GM19455 (cell line): ENCODE measurements around the gene CENPP.

ENCODE experiments used
- ATAC-seq: cut with Tn5 transposase; IDR thresholded peaks from one replicate; pipeline ENCODE4 v1.9.1; 2021; ENCODE audit not compliant: unreplicated experiment

The CENPP gene

DNA sequence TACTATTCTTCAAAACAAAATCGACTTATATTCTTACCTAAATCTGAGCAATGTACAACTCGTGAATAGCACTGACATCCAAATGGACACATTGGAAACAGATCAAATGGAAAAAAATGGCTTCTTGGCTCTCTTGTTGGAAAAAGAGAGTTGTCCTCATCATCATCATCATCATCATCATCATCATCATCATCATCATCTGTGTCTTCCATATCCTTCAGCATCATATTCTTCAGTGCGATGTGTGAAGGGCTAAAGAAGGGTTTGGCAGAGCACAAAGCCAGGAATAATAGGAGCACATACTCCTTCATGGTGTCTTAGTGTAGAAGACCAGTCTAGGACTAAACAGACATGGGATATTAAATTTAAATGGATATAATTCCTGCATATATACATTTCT is 148.8 kb downstream of the CENPP start:
- no peak for ATAC-seq

DNA sequence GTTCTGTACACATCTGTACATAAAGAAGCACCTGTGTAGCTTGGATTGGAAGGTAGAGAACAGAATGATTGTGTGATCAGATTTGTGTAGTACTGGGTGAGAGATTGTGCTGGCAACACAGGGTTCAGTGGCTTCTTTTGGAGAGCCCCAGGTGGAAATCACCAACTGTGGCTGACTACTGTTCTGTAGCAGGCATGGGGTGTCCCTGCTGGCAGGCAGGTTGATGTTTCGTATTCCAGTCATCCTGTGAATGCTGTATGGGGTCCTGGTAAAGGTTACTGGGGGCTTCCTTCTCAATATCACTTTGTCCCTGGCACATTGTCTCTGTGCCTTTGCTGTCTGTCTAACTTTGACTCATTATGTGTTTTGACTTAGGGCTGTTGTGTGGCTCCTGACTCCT is 151.2 kb downstream of the CENPP start:
- ATAC-seq, result no peak

DNA sequence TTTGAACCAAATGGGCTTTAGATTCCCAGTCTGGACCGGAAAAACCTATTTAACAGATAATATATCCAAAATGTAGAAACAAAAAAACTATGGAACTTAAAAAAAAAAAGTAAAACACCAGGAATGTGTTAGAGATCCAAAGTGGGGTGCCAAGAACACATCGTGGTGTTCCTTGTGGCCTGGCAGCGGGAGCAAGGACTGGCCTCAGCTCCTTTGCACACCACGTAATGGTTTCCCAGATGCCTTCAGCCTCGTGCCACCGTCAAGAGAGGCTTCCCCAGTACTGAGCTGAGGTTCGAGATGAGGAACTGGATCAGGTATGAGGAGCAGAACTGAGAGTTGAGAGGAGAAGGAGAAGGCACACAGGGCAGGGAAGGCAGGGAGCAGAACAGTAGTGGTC is 153.0 kb downstream of the CENPP start:
- ATAC-seq, result no peak

DNA sequence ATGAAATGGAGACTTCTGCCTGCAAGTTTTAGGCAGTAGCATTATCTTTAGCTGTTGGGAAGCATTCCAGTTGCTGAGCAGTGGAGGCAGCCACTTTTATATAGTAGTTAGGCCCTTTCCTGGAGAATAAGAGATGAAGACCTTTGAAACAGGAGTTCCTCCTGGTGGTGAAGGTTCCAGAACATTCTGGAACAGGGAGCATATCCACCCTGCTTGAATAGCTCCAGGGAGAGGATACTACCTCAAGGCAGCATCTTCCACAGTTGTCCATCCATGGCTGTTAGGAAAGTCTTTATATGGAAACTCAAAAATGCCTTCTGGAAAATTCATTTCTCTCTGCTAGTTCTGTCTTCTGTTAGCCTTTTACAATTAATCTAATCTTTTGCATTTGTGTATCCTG is 153.6 kb downstream of the CENPP start:
- ATAC-seq, result no peak

DNA sequence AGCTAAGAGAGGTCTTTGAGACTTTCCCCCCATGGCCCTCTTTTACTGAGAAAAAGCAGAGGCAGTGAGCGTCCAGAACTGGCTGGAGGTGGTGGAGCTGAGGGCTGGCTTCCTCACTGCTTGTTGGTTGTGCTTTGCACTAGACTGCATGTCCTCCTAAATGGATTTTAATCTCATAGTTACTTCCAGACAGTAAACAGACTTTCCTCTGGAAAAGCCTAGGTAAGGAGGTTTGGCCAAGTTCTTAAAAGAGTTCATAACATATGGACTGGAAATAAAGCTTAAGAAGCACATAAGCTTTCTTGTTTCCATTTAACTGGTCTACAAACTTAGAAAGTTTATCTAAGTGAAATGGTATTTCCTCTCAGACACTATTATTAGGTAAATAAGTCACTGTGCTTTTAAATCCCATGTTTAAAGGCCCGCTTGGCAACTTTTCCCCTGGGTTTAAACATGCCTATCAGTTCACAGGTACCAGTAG is 154.6 kb downstream of the CENPP start:
- ATAC-seq, result no peak

DNA sequence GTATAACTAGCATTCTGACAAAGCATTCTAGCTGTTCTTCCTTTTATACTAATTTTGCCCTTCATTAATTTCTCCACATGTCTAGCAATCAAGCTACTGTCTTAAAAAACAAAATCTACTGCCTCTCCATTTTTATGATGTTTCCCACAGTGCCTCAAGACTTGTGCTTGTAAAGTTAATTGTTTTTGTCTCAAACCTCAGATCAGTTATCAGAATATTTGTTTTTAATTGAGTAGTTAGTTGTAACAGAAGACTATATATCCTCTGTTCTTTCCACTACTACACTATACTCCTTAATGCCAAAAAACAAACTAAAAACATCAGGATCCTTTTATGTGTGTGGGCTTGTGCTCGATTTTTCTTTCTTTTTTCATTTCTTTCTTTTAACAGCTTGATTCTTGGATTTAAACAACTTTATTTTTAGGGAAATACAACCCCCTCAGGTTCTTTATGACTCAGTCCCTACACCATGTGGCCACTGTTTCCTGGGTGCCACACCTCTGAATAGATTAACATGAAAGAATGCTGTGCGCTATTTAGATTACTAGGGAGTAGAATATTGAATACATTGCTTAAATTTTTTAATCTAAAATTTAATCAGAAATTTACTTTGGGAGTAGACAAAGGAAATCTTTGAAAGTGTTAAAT is 155.4 kb downstream of the CENPP start:
- ATAC-seq, result no peak

DNA sequence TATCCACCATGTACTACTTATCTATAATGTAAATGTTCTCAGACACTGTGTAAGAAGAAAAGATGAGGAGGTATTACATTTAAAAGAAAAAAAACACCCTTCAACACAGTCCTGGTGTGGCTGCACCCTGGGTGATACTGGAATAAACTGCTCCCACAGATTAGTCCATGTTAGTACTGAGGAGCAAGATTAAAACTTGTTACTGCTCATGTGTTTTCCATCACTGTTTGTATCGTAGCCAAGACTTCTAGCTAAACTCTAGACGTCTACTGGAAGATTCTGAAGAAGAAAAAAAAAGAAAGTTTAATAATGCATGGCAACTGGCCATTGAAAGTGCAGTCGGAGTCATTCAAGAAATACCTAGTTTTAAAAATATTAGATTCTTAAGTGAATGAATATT is 156.6 kb downstream of the CENPP start, which contains the start of gene ASPN:
TSS of gene ASPN (minus strand) at position 178 of the 400 bp plus-strand sequence.
- no peak for ATAC-seq

DNA sequence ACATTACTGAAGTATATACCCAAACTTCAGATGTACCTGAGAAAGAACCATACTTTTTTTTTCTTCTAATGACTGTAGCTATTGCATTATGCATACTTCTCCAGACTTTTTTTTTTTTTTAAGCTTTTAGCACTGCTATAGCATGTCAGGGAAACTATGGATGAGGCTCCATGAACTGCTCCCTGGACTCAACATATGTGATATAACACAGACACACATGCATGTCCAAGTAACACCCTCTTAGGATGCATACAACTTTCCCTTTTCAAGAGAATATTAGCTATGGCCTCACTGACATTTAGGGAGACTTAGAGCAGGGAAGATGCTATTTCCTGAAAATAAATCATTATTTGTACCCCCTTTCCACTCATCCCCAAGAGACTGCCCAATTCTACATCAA is 157.1 kb downstream of the CENPP start:
- no peak for ATAC-seq

DNA sequence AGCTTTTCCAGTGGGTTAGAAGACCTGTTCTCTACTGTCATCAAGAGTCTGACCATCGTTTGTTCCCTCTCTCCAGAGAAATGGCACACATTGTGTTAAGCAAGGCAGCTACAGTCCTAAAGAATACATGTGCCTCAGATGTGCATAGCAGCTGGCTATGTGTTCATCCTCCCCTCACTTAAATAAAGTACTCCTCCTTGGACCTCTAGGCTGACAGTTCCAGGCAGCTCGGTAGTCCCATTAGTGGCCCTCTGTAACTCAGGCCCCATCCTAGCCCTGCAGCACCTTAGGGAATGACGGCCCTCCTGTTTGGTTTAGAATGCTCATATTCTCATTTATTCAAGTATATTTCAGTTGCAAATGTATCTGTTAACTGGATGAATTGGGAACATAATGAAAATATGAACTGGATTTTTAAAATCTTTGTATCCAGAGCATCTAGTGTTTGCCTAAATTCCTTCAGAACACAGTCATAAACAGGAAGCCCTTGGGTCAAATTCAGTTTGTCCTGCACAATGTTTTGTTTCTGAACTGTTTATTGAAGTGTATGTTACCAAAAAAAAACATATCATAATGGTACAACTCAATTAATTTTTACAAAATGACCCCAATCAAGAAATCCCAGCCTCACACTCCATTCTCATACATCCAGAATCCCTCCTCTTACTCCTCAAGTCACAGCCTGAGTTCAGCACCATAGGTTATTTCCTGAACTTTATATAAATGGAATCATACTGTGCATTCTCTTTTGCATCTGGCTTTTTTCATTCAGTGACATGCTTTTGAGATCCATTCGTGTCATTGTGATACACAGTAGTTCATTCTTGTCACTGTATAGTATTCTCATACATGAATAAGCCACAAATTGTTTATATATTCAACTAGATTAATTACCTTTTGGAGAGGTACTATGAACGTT is 158.1 kb downstream of the CENPP start:
- no peak for ATAC-seq

DNA sequence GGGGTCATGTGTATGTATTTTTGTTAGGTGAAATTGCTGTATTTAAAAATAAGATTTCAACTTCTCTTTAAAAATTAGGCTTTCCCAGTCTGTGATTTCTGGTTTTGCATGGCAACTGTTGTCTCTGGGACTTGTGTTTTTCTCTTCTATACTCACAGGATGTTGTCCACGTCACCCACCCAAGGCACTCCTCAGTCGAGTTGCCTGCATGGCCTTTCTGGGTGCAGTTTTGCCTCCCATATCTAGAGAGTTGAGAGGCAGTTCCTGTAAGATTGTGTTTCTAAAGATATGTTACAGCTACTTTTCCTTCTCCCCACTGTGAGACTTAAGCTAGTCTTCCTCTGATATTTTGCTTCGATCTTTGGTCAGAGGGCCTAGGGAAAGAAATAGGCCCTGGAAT is 158.8 kb downstream of the CENPP start:
- ATAC-seq, result no peak

DNA sequence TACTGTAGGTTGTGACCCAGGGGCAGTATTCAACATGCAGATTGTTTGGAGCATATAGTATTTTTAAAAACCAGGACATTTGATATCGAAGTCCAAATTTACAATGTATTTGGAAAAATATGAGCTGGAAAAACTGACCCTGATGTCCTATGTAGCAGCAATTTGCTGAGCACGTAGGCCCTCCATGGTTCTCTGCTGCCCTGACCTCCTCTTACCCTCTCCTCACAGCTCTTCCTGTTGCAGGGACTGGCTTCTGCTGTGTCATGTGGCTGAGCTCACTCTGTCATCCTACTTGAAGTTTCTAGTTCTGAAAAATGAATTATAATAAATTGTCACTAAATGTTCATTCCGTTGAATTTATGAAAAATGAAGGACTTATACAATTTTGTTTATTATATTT is 160.6 kb downstream of the CENPP start:
- no peak for ATAC-seq

DNA sequence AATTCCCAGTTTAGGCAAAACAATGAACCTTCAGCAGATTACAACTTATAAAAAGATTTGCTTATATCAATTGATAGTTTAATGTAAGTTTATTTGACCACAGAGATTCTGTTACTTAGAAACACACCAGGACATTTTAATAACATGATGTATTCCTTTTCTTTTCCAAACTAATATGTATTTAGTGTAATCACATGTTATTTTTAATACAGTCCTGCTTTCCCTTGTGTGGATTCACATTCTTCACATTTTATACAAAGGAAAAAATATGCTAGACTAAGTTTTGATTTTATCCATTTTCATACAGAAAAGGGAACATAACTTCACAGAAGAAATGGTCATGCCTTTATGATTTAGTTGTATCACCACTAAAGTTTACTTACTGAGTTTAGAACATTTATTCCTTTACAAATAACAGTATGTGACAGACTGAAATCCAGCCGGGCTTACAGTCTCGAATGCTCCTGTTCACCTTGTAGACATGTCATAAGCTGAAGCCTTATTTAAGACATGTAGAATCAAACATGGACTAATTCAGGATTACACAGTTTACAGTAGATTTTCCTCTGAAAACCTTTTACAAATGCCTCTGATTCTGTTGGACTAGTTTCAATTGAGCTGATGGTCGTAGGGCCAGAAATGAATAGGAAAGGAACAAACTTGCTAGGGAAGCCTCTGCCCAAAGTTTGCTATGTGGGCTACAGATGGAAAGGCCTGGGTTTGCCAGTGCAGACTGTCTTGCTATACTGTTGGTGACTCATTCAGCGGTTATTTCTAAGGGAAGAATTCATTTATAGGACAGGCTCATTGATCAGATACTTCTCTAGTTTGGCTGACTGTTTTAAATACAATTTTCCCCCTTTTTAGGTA is 163.2 kb downstream of the CENPP start:
- no peak for ATAC-seq

DNA sequence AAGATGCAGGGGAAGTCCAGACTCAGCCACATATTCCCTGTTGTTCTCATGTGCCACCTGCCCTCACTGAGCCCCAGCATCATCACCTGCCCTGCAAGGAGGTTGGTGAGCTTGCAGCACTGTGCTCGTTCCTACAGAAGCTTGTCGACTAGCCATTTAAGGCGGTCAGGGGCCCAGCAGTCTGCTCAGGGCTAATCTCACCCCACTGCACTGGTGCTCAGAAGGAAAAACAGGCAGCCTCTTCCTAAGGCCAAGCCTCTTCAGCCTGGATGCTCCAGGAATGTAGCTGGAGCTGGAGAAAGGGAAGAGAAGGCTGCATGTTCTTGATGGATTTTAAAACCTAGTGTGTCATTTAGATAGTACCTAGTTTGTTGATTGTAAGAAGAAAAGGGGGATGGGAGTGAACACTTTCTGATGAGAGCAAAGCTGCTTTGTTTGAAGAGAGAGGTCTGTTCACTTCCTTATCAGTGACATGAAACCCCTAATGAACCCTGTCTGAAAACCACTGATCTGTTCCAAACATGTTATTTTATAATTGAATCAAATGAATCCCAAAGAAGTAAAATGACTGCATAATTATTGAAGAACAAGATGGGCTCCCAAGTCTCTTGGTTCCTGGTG is 167.1 kb downstream of the CENPP start:
- no peak for ATAC-seq

DNA sequence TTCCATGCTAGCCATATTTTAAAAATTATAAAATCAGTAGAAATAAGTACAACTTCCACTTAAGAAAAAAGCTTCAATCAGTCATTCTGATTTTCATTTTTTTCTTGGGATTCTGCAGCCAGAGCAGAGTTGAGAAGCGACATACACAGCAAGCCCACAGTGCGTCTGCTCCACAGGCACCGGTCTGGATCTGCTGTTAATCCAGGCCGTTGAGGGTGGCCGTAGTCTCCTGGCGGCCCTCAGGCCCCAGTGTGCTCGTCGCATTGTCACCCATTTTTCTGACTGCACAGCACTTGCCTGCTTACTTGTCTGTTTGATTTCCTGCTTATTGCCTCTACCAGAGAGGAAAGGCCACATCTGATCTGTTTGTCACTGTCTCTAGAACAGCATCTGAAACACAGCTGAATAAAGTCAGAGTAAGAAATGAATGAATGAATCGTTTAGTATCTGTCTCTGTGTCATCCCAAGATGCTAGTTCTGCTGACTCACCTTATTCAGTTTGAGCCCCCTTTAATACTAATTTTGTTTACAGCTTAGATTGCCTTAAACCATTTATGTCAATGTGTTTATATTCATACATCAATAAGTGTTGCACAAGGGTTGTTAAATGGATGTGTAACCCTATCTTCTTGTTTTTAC is 168.1 kb downstream of the CENPP start:
- ATAC-seq, result no peak

DNA sequence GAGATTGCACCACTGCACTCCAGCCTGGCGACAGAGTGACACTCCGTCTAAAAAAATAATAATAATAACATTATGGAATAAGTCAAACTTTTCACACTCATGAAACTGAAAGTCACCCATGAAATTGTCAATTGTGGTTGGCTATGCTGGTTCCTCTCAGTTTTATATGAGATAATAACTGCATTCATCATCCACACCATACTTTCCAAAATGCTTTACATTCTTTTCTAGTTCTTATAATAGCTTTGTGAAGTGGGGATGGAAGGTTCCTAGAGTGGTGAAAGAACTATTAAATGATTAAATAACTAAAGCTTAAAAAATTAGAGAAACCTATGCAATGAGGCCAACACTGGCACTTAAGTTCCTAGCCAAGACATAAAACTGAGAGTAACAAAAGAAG is 169.1 kb downstream of the CENPP start:
- no peak for ATAC-seq

DNA sequence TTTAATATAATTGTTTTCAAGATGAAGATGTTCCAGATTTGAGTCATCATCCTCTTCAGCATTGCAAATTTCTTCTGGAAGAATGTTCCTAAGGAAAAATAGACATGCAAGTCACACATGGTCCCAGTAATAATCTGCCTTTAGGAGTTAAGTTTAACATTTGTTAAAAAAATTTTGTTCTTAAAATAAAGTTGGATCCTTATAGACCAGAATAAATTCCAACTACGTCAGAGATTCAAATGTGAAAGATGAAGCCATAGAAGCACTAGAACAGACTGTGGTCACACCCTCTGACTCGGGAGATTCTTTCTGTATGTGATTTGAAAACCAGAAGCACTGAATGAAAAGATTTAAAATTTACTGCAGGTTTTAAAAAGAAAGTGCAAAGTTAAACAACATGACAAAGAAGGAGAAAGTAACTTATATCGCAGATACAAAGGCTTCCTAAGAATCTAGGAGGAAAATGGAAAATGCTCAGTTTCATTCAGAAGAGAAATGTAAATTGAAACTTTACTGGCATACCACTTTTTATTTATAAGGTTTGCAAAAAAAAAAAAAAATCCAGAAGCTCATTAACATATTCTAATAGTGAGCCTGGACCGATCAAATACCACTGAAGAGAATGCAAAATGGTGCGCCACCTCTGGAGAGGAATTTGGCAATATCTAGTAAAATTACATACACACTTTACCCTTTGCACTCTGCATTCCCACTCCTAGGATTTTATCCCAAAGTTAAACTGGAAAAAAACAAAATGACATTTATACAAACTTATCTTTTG is 170.8 kb downstream of the CENPP start:
- no peak for ATAC-seq

DNA sequence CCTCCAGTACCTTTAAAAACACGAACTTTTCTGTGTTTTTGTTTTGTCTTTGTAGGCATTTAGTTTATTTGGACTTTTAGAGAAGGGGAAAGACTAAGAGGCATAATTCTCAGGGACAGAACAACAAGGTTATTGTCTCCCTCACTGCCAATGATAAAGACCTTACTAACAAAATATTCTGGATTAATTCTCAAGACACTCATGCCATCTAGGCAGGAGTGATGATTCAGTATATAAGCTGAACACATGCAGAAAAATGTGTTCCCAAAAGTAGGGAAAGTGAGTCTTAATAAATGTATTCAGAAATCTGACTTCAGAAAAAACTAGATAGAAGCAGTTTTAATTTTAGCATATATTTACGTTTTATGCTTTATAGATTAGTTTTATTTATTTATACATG is 173.9 kb downstream of the CENPP start:
- no peak for ATAC-seq

DNA sequence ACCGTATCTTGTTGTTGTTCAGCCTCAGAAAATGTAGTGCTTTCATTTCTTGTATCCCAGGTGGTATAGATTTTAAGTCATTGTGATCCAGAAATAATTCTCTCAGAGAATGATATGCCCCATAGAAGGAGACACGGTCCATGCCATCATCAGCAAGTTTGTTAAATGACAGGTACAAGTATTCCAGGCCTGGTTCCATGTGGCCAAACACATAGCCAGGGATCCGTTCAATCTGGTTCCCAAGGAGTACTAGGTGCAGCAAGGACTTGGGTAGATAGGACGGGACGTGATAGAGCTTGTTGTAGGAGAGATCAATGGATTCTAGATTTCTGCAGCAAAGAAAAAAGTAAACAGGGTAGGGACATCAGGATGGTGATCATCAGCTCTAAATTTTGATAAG is 175.0 kb downstream of the CENPP start:
- no peak for ATAC-seq

DNA sequence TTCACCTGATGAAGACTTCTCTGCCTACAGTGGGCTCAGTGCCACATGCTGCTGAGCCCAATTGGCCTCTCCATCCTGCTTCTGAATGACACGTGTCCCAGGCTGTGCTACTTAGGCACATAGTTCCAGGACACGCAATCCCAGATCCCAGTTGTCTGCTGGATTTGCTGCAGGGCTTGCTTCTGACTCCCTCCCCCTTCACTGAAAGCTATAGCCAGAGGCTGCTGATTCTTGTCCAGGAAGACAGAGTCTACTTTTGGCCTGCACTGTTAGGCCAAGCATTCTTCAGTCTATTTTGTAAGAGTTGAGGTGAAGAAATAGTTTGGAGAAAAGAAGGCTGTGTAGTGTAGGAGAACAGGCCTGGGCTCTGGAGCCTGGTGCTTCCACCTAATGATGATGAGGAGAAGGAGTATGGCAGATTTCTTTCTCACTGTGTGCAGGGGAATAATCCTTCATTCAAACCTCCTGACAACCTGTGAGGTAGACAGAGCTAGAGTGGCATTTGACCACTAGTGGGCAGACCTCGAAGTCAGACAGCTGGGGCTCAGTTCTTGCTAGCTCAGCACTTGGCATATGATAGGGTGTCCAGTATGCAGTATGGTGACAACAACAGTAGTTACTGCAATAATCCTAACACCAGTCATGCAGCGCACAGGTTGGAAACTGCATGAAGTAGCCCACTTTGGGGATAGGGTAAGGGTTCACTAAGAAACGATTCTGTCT is 176.1 kb downstream of the CENPP start:
- no peak for ATAC-seq
